HepG2 (cell line): ENCODE data around the gene PHF3. TPM values are rescaled to one million over a fixed set of nuclear protein-coding genes. Genes with fewer than 3 reads are reported as not detected.

ENCODE experiments used
- ELK4 ChIP-seq: sonication (generic); formaldehyde crosslinking; IDR thresholded peaks from 2 replicates; pipeline ENCODE4 v1.9.0; 2021; ENCODE audit warnings: missing genetic modification reagents, borderline replicate concordance
- MED13 ChIP-seq: sonication (generic); formaldehyde crosslinking; IDR thresholded peaks from 2 replicates; pipeline ENCODE4 v1.5.0; 2020; ENCODE audit warnings: missing genetic modification reagents
- NFAT5 ChIP-seq: sonication (generic); formaldehyde crosslinking; IDR thresholded peaks from 2 replicates; pipeline ENCODE4 v1.4.0; 2020; ENCODE audit warnings: missing genetic modification reagents
- ZKSCAN1 ChIP-seq: fragments of 150-350 bp; IDR thresholded peaks from 2 replicates; pipeline ENCODE4 v1.6.1; 2014; ENCODE audit warnings: low read length
- ZNF441 ChIP-seq: sonication (generic); formaldehyde crosslinking; IDR thresholded peaks from 2 replicates; pipeline ENCODE4 v1.7.0; 2021; ENCODE audit warnings: missing genetic modification reagents, borderline replicate concordance
- ZNF776 ChIP-seq: sonication (generic); formaldehyde crosslinking; IDR thresholded peaks from 2 replicates; pipeline ENCODE4 v1.4.0; 2020; ENCODE audit warnings: mild to moderate bottlenecking, missing genetic modification reagents
- polyA plus RNA-seq, 8 experiments: library from polyadenylated mRNA; depleted of rRNA in 3 of 8; stranded (reverse) in 7 of 8; unstranded in 1 of 8; fragments of >200 nt; fragmentation: Illumina TruSeq in 4 of 8; extraction: Trizol in 4 of 8; gene quantifications; 2 replicates each; pipeline versions ENCODE4 v1.2.1 to v1.2.3, GENCODE V29; 2011 to 2016; ENCODE audit warnings: low read depth in 4 of 8, missing spikeins in 1 of 8, mixed read lengths in 1 of 8; ENCODE audit not compliant: insufficient read depth in 1 of 8
- total RNA-seq, 5 experiments: library from RNA; depleted of rRNA; stranded (reverse); fragments of >200 nt; fragmentation: Illumina TruSeq; extraction: Trizol; gene quantifications; 2 replicates each; pipeline ENCODE4 v1.2.3, GENCODE V29; 2016; ENCODE audit warnings: low read depth in 1 of 5
- TF ChIP-seq, protein P1 (sequence below): sonication (generic); formaldehyde crosslinking; IDR thresholded peaks from 2 replicates; pipeline ENCODE4 v1.5.0; 2020; ENCODE audit warnings: mild to moderate bottlenecking, missing genetic modification reagents
- TF ChIP-seq, protein P2 (sequence below): sonication (generic); formaldehyde crosslinking; IDR thresholded peaks from 2 replicates; pipeline ENCODE4 v1.9.0; 2022; ENCODE audit warnings: missing genetic modification reagents, mild to moderate bottlenecking, borderline replicate concordance
- TF ChIP-seq, protein P3 (sequence below): sonication (generic); formaldehyde crosslinking; IDR thresholded peaks from 2 replicates; pipeline ENCODE4 v1.4.0; 2020; ENCODE audit warnings: missing genetic modification reagents

Gene PHF3
- total and polyA plus RNA-seq, 2 of the 13 experiments (the other 11 are each of a cell fraction or from before 2014, with no cell fraction given), result 19.8 to 70.4 TPM

GRCh38 chr6:63589952-63590411 lies 45.6 kb upstream of the PHF3 start (continued):
- no peak for TF ChIP-seq NFAT5 (CRISPR knock-in tag)
- no peak for TF ChIP-seq ZNF776 (CRISPR knock-in tag)
- TF ChIP-seq, protein P1, sequence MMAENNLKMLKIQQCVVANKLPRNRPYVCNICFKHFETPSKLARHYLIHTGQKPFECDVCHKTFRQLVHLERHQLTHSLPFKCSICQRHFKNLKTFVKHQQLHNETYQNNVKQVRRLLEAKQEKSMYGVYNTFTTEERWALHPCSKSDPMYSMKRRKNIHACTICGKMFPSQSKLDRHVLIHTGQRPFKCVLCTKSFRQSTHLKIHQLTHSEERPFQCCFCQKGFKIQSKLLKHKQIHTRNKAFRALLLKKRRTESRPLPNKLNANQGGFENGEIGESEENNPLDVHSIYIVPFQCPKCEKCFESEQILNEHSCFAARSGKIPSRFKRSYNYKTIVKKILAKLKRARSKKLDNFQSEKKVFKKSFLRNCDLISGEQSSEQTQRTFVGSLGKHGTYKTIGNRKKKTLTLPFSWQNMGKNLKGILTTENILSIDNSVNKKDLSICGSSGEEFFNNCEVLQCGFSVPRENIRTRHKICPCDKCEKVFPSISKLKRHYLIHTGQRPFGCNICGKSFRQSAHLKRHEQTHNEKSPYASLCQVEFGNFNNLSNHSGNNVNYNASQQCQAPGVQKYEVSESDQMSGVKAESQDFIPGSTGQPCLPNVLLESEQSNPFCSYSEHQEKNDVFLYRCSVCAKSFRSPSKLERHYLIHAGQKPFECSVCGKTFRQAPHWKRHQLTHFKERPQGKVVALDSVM, result no peak
- no peak for TF ChIP-seq ZNF441 (CRISPR knock-in tag)
- TF ChIP-seq, protein P2, sequence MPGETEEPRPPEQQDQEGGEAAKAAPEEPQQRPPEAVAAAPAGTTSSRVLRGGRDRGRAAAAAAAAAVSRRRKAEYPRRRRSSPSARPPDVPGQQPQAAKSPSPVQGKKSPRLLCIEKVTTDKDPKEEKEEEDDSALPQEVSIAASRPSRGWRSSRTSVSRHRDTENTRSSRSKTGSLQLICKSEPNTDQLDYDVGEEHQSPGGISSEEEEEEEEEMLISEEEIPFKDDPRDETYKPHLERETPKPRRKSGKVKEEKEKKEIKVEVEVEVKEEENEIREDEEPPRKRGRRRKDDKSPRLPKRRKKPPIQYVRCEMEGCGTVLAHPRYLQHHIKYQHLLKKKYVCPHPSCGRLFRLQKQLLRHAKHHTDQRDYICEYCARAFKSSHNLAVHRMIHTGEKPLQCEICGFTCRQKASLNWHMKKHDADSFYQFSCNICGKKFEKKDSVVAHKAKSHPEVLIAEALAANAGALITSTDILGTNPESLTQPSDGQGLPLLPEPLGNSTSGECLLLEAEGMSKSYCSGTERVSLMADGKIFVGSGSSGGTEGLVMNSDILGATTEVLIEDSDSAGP (CRISPR knock-in tag), result no peak
- TF ChIP-seq ELK4 (CRISPR knock-in tag), result no peak
- TF ChIP-seq, protein P3, sequence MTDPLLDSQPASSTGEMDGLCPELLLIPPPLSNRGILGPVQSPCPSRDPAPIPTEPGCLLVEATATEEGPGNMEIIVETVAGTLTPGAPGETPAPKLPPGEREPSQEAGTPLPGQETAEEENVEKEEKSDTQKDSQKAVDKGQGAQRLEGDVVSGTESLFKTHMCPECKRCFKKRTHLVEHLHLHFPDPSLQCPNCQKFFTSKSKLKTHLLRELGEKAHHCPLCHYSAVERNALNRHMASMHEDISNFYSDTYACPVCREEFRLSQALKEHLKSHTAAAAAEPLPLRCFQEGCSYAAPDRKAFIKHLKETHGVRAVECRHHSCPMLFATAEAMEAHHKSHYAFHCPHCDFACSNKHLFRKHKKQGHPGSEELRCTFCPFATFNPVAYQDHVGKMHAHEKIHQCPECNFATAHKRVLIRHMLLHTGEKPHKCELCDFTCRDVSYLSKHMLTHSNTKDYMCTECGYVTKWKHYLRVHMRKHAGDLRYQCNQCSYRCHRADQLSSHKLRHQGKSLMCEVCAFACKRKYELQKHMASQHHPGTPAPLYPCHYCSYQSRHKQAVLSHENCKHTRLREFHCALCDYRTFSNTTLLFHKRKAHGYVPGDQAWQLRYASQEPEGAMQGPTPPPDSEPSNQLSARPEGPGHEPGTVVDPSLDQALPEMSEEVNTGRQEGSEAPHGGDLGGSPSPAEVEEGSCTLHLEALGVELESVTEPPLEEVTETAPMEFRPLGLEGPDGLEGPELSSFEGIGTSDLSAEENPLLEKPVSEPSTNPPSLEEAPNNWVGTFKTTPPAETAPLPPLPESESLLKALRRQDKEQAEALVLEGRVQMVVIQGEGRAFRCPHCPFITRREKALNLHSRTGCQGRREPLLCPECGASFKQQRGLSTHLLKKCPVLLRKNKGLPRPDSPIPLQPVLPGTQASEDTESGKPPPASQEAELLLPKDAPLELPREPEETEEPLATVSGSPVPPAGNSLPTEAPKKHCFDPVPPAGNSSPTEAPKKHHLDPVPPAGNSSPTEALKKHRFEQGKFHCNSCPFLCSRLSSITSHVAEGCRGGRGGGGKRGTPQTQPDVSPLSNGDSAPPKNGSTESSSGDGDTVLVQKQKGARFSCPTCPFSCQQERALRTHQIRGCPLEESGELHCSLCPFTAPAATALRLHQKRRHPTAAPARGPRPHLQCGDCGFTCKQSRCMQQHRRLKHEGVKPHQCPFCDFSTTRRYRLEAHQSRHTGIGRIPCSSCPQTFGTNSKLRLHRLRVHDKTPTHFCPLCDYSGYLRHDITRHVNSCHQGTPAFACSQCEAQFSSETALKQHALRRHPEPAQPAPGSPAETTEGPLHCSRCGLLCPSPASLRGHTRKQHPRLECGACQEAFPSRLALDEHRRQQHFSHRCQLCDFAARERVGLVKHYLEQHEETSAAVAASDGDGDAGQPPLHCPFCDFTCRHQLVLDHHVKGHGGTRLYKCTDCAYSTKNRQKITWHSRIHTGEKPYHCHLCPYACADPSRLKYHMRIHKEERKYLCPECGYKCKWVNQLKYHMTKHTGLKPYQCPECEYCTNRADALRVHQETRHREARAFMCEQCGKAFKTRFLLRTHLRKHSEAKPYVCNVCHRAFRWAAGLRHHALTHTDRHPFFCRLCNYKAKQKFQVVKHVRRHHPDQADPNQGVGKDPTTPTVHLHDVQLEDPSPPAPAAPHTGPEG (CRISPR knock-in tag), result no peak
- no peak for TF ChIP-seq MED13 (CRISPR knock-in tag)
- TF ChIP-seq ZKSCAN1, result no peak
